GM04504 (cell line): Measurements from ENCODE around the gene DUSP28.
"Not testable (repeated sequence)": the region's sequence is repeated elsewhere in the genome, so short reads cannot be mapped to it uniquely, and the experiment has no call there.

Experiments
- DNase-seq: peaks from one replicate; pipeline ENCODE4 v3.0.0-alpha.2; 2012; ENCODE audit warnings: low read depth

DUSP28 gene

GRCh38 chr2:240560480-240561324 lies 545 bp downstream of the DUSP28 start:
- DNase-seq = peak; percentile 95

- DNase-seq = no peak
Measured at GRCh38 chr2:240561325-240561971, 1.3 kb downstream of the DUSP28 start.

- DNase-seq = not testable (repeated sequence)
Measured at GRCh38 chr2:240563231-240563630, 3.1 kb downstream of the DUSP28 start.

GRCh38 chr2:240563951-240564560 lies 3.9 kb downstream of the DUSP28 start:
- no peak for DNase-seq

GRCh38 chr2:240564561-240565332 lies 4.6 kb downstream of the DUSP28 start:
- DNase-seq = no peak

- no peak for DNase-seq
Measured at GRCh38 chr2:240565333-240566202, 5.4 kb downstream of the DUSP28 start.

GRCh38 chr2:240566203-240567136 lies 6.3 kb downstream of the DUSP28 start:
- DNase-seq = peak; percentile 64

GRCh38 chr2:240567137-240567871 lies 7.1 kb downstream of the DUSP28 start:
- DNase-seq = no peak

GRCh38 chr2:240567872-240568677 lies 7.9 kb downstream of the DUSP28 start, which contains the start of gene RNPEPL1:
Gene RNPEPL1, plus strand, starts transcription at chr2:240568484. Its CDS starts 103 bp downstream, at chr2:240568587.
- no peak for DNase-seq

GRCh38 chr2:240568678-240569522 lies 8.7 kb downstream of the DUSP28 start:
- DNase-seq = no peak

GRCh38 chr2:240569523-240569997 lies 9.4 kb downstream of the DUSP28 start:
- DNase-seq = no peak

- DNase-seq = no peak
Measured at GRCh38 chr2:240569998-240570530, 9.9 kb downstream of the DUSP28 start.

- DNase-seq = no peak
Measured at GRCh38 chr2:240570531-240571313, 10.6 kb downstream of the DUSP28 start.

- no peak for DNase-seq
Measured at GRCh38 chr2:240571314-240571973, 11.3 kb downstream of the DUSP28 start.

GRCh38 chr2:240572141-240573031 lies 12.2 kb downstream of the DUSP28 start:
- no peak for DNase-seq
